Hematopoietic multipotent progenitor cell treated with erythropoietin and hydrocortisone succinate and interleukin-3 and kit ligand, for 6 days (in vitro differentiated cells): ENCODE data around the gene LIX1L.

Experiments
- DNase-seq: peaks from one replicate; pipeline ENCODE4 v3.0.0-alpha.2; 2015

LIX1L gene

GRCh38 chr1:145985129-145985501 is 27.3 kb upstream of the LIX1L start:
- no peak for DNase-seq

- DNase-seq, result no peak
Measured at GRCh38 chr1:145983960-145984830, 26.4 kb upstream of the LIX1L start.

- no peak for DNase-seq
Measured at GRCh38 chr1:145983206-145983675, 25.4 kb upstream of the LIX1L start.

- DNase-seq, result no peak
Measured at GRCh38 chr1:145982010-145982723, 24.4 kb upstream of the LIX1L start.

GRCh38 chr1:145980457-145980994 is 22.7 kb upstream of the LIX1L start:
- DNase-seq, result no peak

GRCh38 chr1:145979746-145980456 is 22.1 kb upstream of the LIX1L start:
- DNase-seq, result peak; percentile 42

GRCh38 chr1:145978854-145979745 is 21.3 kb upstream of the LIX1L start:
- peak; percentile 100 for DNase-seq

- no peak for DNase-seq
Measured at GRCh38 chr1:145978471-145978853, 20.6 kb upstream of the LIX1L start.

- peak; percentile 97 for DNase-seq
Measured at GRCh38 chr1:145977486-145978470, 20.0 kb upstream of the LIX1L start.

GRCh38 chr1:145977016-145977415 is 19.2 kb upstream of the LIX1L start:
- no peak for DNase-seq

- DNase-seq, result no peak
Measured at GRCh38 chr1:145975216-145975615, 17.4 kb upstream of the LIX1L start.

GRCh38 chr1:145974721-145975120 is 16.9 kb upstream of the LIX1L start:
- DNase-seq, result no peak

- DNase-seq, result no peak
Measured at GRCh38 chr1:145972580-145972979, 14.8 kb upstream of the LIX1L start.

- no peak for DNase-seq
Measured at GRCh38 chr1:145967288-145967687, 9.5 kb upstream of the LIX1L start.

GRCh38 chr1:145965119-145965744 is 7.4 kb upstream of the LIX1L start:
- no peak for DNase-seq

GRCh38 chr1:145964328-145965118 is 6.7 kb upstream of the LIX1L start, which contains the start of the genes ANKRD34A and POLR3GL:
ANKRD34A (minus strand) TSS chr1:145964575; CDS start chr1:145961759, 2,816 bp downstream.
POLR3GL (plus strand) TSS chr1:145964690; CDS start chr1:145974866, 10,176 bp downstream.
- peak; percentile 98 for DNase-seq

- peak; percentile 36 for DNase-seq
Measured at GRCh38 chr1:145963265-145964019, 5.6 kb upstream of the LIX1L start.
